Measurements from ENCODE around the gene VSX1.

Gene VSX1

GRCh38 chr20:25045343-25045712 lies 36.6 kb downstream of the VSX1 start:
- Mint-ChIP-seq H3K27me3 (no peaks in the 10 kb centered on the region), H3K4me1 (ENCODE audit: low read depth) (peaks cover 25% of the 10 kb centered on the region), H3K4me3 (no peak overlapping the region), H3K36me3 (ENCODE audit: low read depth) (peaks cover 3% of the 10 kb centered on the region), H3K27ac (no peak overlapping the region), H3K9me3 (no peaks in the 10 kb centered on the region)

GRCh38 chr20:25044660-25045342 lies 37.1 kb downstream of the VSX1 start:
- Mint-ChIP-seq H3K27ac (no peak overlapping the region), H3K36me3 (ENCODE audit: low read depth) (peaks cover 3% of the 10 kb centered on the region), H3K4me1 (ENCODE audit: low read depth) (peaks cover 26% of the 10 kb centered on the region), H3K4me3 (no peak overlapping the region), H3K27me3 (no peaks in the 10 kb centered on the region), H3K9me3 (no peaks in the 10 kb centered on the region)

DNA sequence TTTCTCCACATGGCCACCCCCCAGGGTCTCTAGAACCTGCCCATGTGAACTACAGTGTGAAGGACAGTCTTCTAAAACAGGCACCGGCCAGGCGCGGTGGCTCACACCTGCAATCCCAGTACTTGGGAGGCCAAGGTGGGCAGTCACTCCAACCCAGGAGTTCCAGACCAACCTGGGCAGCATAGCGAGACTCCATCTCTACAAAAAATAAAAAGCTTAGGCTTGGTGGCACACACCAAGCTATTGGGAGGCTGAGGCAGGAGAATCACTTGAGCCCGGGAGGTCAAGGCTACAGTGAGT lies 37.7 kb downstream of the VSX1 start:
- H3K4me3 Mint-ChIP-seq, result no peak overlapping the region
- H3K36me3 Mint-ChIP-seq (ENCODE audit: low read depth), result peaks cover 3% of the 10 kb centered on the region
- H3K27me3 Mint-ChIP-seq, result no peaks in the 10 kb centered on the region
- H3K4me1 Mint-ChIP-seq (ENCODE audit: low read depth), result peaks cover 29% of the 10 kb centered on the region
- no peaks in the 10 kb centered on the region for H3K9me3 Mint-ChIP-seq
- H3K27ac Mint-ChIP-seq, result no peak overlapping the region

GRCh38 chr20:25043499-25044260 lies 38.3 kb downstream of the VSX1 start:
- H3K4me1 Mint-ChIP-seq (ENCODE audit: low read depth), result peaks cover 29% of the 10 kb centered on the region
- H3K36me3 Mint-ChIP-seq (ENCODE audit: low read depth), result peaks cover 3% of the 10 kb centered on the region
- peak overlapping the region; percentile 98 for H3K27ac Mint-ChIP-seq
- no peaks in the 10 kb centered on the region for H3K27me3 Mint-ChIP-seq
- H3K4me3 Mint-ChIP-seq, result no peak overlapping the region
- no peaks in the 10 kb centered on the region for H3K9me3 Mint-ChIP-seq

- Mint-ChIP-seq H3K4me3 (no peak overlapping the region), H3K27me3 (no peaks in the 10 kb centered on the region), H3K36me3 (ENCODE audit: low read depth) (peaks cover under 1% of the 10 kb centered on the region), H3K9me3 (no peaks in the 10 kb centered on the region), H3K4me1 (ENCODE audit: low read depth) (peaks cover 35% of the 10 kb centered on the region), H3K27ac (peak overlapping the region; percentile 98)
These were observed 39.1 kb downstream of the VSX1 start for GRCh38 chr20:25042531-25043498.

DNA sequence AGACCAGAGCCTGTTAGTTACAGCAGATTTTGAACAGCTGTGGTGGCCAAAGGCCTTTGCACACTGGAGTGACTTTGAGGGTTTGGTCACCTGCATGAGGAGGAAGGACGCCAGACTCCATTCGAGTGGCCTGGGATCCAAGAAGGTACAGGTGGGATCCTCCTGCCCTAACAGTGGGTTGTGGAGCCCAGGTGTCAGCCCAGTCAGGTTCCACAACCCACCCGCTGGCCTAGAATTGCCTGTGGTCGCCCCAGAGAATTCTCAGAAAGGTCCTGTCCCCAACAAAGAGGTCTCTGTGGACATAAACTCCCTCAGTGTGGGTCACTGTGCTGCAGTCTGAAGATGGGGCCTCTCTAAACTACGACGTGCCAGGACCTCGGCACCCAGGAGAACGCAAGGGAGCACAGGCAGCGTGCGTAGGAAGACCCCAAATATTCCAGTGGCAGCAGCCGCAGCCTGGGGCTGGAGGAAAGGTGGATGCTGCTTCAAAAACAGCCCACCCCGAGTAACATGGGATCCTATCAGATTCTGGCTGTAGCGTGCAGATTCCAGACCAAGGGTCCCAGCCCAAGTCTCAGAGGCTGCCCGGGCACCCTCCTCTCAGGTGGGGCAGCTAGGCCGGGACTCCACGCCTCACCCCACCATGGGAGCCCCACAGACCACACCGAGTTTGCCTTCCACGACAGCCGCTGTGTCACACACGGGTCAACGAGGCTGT lies 40.0 kb downstream of the VSX1 start:
- Mint-ChIP-seq H3K36me3 (ENCODE audit: low read depth) (no peaks in the 10 kb centered on the region), H3K4me1 (ENCODE audit: low read depth) (peaks cover 43% of the 10 kb centered on the region), H3K4me3 (no peak overlapping the region), H3K27me3 (no peaks in the 10 kb centered on the region), H3K27ac (peak overlapping the region; percentile 98), H3K9me3 (no peaks in the 10 kb centered on the region)

DNA sequence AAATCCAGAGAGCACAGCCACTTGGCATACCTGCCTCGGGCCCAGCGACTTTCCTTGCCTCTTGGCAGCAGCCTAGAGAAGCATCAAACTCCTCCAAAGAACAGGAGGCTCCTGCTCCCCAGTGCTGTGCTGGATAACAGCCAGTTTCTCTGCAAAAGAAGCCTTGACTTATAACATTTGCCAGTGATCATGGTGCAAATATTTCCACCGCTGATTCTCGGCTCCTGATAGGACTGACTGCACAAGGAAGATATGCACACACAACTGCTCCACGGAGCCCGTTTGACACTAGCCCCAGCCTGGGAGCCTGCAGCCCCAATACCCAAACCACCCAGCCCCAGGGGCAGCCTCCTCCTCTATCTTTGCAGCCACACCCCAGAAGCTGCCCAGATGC lies 41.5 kb downstream of the VSX1 start:
- Mint-ChIP-seq H3K27ac (no peak overlapping the region), H3K27me3 (no peaks in the 10 kb centered on the region), H3K9me3 (no peaks in the 10 kb centered on the region), H3K36me3 (ENCODE audit: low read depth) (no peaks in the 10 kb centered on the region), H3K4me1 (ENCODE audit: low read depth) (peaks cover 58% of the 10 kb centered on the region), H3K4me3 (no peak overlapping the region)

- no peak overlapping the region for H3K4me3 Mint-ChIP-seq
- no peaks in the 10 kb centered on the region for H3K36me3 Mint-ChIP-seq (ENCODE audit: low read depth)
- no peaks in the 10 kb centered on the region for H3K9me3 Mint-ChIP-seq
- no peaks in the 10 kb centered on the region for H3K27me3 Mint-ChIP-seq
- H3K4me1 Mint-ChIP-seq (ENCODE audit: low read depth), result peaks cover 63% of the 10 kb centered on the region
- H3K27ac Mint-ChIP-seq, result peak overlapping the region; percentile 11
These were observed 42.1 kb downstream of the VSX1 start for GRCh38 chr20:25039697-25040437.

GRCh38 chr20:25038591-25039015 lies 43.3 kb downstream of the VSX1 start:
- no peaks in the 10 kb centered on the region for H3K36me3 Mint-ChIP-seq (ENCODE audit: low read depth)
- H3K27me3 Mint-ChIP-seq, result no peaks in the 10 kb centered on the region
- no peak overlapping the region for H3K27ac Mint-ChIP-seq
- H3K9me3 Mint-ChIP-seq, result no peaks in the 10 kb centered on the region
- no peak overlapping the region for H3K4me3 Mint-ChIP-seq
- H3K4me1 Mint-ChIP-seq (ENCODE audit: low read depth), result peaks cover 63% of the 10 kb centered on the region

DNA sequence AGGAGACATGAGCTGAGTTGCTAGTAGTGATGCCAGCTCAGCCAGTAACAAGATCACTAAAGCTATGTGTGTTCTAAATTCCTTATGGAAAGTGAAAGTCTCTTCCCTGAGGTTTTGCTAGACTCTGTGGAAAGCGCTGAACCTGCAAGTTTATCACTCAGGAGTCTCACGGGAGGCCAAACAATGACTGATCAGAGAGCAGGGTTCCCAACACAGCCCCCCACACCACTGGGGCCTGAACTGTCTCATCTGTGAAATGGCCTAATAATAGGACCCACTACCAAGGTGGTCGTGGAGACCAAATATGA lies 43.9 kb downstream of the VSX1 start:
- H3K36me3 Mint-ChIP-seq (ENCODE audit: low read depth), result no peaks in the 10 kb centered on the region
- H3K4me3 Mint-ChIP-seq, result no peak overlapping the region
- H3K4me1 Mint-ChIP-seq (ENCODE audit: low read depth), result peaks cover 60% of the 10 kb centered on the region
- no peaks in the 10 kb centered on the region for H3K27me3 Mint-ChIP-seq
- peak overlapping the region; percentile 76 for H3K27ac Mint-ChIP-seq
- H3K9me3 Mint-ChIP-seq, result no peaks in the 10 kb centered on the region

DNA sequence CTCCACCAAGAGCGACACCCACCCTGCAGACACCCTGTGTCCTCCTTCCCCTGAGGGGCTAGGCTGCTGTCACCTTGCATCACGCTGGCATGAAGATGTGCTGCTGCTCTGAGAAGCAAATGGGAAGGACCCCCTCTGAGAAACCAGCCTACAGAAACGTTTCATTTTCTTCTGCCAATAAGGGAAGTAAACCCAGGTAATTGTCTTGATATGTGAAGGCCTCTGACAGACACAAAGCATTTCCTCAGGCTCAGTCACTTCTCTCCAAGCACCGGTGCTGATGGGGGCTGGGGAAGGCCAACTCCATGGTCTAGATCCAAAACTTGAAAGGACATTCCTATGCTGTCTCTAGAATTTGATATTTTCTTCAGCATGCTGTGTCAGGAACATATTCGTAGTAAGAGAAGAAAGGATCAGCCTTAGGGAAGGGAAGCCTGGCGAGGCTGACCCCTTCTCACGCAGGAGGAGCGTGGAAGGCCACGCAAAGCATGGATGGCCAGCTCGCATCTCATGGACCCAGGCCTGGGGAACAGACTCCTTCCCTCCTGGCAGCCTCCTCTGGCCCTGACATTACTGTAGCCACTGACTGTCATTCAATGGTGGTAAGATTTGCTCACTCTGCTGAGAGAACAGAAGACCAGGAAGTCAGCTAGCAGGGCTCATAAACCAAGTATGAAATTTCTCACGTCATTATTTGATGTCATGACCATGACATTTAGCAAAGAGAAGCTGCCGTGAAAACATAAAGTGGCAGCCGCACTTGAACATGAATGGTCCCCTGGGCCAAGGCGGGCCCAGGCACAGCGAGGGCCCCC lies 44.4 kb downstream of the VSX1 start:
- Mint-ChIP-seq H3K36me3 (ENCODE audit: low read depth) (no peaks in the 10 kb centered on the region), H3K27ac (peak overlapping the region; percentile 76), H3K4me3 (no peak overlapping the region), H3K4me1 (ENCODE audit: low read depth) (peaks cover 55% of the 10 kb centered on the region), H3K27me3 (no peaks in the 10 kb centered on the region), H3K9me3 (no peaks in the 10 kb centered on the region)

GRCh38 chr20:25036331-25036936 lies 45.5 kb downstream of the VSX1 start:
- Mint-ChIP-seq H3K27me3 (no peaks in the 10 kb centered on the region), H3K4me3 (peak overlapping the region; percentile 68), H3K4me1 (ENCODE audit: low read depth) (peaks cover 44% of the 10 kb centered on the region), H3K27ac (peak overlapping the region; percentile 76), H3K9me3 (no peaks in the 10 kb centered on the region), H3K36me3 (ENCODE audit: low read depth) (no peaks in the 10 kb centered on the region)

DNA sequence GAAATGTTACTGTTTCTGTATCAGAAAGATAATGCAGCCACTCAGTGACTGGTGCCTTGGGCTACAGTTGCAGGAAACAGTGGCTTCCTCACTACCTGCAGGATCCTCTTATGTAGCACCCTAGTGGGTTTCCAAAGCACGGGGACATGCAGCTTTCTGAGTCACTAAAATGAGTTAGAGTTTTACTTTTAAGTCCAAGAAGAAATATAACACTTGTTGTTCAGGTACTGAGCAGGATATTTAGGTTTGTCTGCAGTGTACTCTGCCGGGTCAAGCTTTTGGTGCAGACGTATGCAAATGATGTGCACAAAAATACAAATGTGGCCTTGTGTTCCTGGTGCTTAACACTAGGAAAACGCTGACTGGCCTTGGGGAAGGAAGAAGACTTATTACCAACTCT lies 46.0 kb downstream of the VSX1 start:
- Mint-ChIP-seq H3K4me3 (peak overlapping the region; percentile 68), H3K27me3 (no peaks in the 10 kb centered on the region), H3K9me3 (no peaks in the 10 kb centered on the region), H3K4me1 (ENCODE audit: low read depth) (peaks cover 41% of the 10 kb centered on the region), H3K36me3 (ENCODE audit: low read depth) (no peaks in the 10 kb centered on the region), H3K27ac (peak overlapping the region; percentile 76)
